NCI-H82 (cell line): ENCODE results near the gene LCP1.
"Not testable (repeated sequence)": the region's sequence is repeated elsewhere in the genome, so short reads cannot be mapped to it uniquely, and the experiment has no call there.

ENCODE experiments used
- DNase-seq: peaks from one replicate; lab custom pipeline; 2025; lab: John Stamatoyannopoulos, UW

Gene LCP1

DNA sequence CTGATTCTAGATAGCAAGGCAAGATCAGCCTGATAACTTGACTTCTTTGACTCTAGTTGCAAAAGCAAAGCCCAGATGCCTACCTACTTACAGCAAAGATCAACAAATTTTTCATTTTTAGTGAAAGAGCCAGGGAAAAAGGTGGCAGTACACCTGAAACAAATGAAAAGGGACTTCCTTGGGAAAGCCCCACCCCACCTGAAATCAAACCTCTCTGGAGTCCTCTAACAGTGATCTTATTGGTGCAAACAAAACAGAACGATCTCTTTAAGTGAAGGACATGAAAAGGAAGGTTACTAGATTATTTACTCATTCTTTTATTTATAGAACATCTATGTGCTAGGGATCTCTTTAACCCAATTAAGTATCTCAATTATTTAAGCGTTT lies 507 bp upstream of the LCP1 start:
- no peak for DNase-seq

GRCh38 chr13:46181377-46181839 lies 569 bp downstream of the LCP1 start:
- DNase-seq: no peak

- DNase-seq: no peak
Measured at GRCh38 chr13:46179969-46180763, 1.8 kb downstream of the LCP1 start.

- no peak for DNase-seq
Measured at GRCh38 chr13:46179491-46179908, 2.5 kb downstream of the LCP1 start.

DNA sequence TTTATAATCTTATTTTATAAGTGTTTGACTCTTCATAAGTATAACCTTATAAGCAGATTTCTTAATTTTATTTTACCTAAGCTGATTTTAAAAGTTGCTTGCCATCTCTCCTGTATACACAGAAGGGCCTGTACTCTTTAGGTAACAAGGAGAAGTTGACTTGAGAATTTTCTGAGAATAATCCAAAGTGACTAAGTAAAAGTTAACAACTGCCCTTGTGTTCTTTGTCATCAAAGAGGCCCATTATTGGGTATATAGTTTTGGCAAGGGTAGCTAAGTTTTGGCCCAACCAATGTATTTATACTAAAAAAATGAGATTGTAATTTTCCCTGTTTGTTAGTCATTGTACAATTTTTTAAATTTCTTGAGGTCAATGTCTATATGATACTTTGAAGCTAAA lies 3.2 kb downstream of the LCP1 start:
- DNase-seq: no peak

DNA sequence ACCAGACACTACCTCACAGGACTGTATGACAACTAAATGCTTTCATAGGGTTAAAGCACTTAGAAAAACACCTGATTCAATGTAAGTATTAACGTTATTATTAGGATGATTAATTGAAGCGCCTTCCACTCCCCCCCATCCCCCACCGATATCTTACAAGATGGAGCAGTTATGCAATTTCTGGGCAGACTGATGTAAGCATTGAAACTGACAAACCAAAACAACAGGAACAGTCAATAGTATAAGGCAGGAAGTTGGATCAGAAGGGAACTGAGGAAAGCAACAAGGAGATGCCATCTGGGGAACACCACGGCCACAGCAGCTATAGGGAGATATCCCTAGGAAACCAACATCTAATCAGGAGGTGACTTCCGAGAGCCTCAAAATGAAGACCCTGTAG lies 3.8 kb downstream of the LCP1 start:
- DNase-seq: no peak

GRCh38 chr13:46176756-46177155 lies 5.2 kb downstream of the LCP1 start:
- DNase-seq: no peak

GRCh38 chr13:46173656-46174055 lies 8.3 kb downstream of the LCP1 start:
- DNase-seq: no peak

DNA sequence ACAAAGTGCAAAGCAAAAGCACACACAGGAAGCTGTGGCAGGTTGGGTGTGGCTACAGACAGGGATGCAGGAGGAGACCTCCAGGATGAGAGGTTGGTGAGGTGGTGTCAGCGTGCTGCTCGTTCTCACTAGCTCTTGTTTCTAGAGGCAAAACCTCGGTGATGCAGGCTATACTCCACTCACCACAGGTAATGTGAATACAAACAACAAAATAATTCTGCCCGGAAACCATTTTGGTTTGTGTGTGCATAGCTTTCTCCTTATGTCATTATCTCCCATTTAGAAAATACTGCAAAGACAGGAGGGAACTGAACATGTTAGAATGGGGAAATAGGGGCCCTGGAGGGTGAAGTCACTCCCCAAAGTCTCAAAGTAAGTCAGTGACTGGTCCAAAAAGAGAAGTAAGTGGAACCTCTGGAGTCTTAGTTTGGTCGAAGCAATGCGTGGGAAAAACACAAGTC lies 9.4 kb downstream of the LCP1 start:
- no peak for DNase-seq

DNA sequence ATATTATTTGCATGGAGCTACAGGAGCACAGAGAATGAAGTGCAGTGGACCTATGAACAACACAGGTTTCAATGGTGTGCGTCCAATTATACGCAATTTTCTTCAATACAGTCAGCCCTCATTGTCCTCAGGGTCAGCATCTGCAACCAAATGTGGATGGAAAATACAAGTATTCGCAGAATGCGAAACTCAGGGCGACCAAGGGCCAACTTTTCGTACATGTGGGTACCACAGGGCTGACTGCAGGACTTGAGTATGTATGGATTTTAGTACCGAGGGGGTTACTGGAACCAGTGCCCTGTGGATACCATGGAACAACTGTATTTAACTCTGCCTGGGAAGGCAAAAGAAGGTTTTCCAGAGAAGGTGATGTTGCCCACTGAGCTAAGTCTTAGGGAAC lies 10.2 kb downstream of the LCP1 start:
- no peak for DNase-seq

- DNase-seq: no peak
Measured at GRCh38 chr13:46171217-46171616, 10.8 kb downstream of the LCP1 start.

- DNase-seq: no peak
Measured at GRCh38 chr13:46170687-46171086, 11.3 kb downstream of the LCP1 start.

- DNase-seq: no peak
Measured at GRCh38 chr13:46170268-46170667, 11.7 kb downstream of the LCP1 start.

GRCh38 chr13:46169758-46170157 lies 12.2 kb downstream of the LCP1 start:
- DNase-seq: no peak

DNA sequence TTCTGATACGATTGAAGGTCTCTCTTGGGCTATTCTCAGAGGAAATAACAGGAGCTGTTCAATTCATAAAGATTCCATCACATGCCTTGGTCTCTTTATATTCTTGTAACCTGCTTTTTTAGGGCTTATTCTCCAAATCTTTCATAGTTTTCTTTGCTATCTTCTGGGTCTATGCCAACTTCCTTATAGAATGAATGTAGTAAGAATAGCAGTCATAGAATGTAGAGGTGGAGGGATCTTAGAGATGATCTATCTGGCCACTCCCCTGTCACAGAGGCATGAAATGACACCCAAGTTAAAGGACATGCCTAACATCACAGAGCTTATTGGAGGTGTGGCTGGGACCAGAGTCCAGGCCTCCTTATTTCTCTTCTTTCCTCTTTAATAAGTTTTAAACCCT lies 13.2 kb downstream of the LCP1 start:
- DNase-seq: no peak

- DNase-seq: no peak
Measured at GRCh38 chr13:46168341-46168740, 13.6 kb downstream of the LCP1 start.

DNA sequence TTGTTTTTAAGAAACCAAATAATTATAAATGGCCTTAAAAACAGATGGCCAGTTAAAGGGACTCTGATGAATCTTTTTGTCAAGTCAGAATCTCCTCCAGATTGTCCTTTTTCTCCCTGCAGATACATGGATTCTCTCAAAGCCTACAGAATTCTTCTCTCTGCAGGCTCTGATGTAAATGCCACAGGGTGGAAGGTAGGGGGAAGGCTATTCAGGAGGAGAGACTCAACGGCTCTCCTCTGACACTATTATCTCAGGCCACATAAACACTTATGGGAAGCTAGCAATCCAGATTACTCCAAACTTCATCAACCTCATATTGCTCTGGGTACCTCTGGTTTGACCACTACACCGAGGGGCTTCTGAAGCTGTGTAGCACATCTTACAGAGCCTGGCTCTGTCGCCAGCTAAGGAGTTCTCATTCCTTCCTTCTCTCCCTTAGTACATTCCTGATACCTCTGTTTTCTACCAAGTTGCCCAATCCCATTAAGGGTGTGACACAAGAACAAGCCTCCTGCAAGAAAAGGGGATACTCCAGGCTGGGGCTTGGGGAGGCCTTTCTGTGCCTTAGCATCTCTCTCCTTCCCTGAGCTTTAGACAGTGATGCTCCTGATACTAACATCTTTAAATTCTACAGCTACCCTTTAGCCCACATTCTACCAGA lies 14.9 kb downstream of the LCP1 start:
- no peak for DNase-seq

DNA sequence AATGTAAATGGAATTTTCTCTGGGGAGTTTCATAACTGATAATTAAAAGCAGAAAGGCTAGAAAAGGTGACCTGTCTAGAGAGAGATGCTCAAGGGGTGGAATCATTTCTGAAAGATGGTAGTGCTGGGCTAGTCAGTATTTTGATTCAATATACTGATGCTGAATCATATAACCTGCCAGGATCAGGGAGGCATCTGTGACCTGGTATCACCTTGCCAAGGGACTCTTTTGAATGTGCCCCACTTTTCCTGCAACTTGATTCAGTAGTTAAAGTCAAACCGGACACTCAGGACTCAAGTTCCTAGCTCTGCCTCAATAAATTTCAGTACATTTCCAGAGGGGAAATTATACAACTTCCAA lies 15.8 kb downstream of the LCP1 start:
- no peak for DNase-seq

- no peak for DNase-seq
Measured at GRCh38 chr13:46165485-46166223, 16.3 kb downstream of the LCP1 start.

- DNase-seq: no peak
Measured at GRCh38 chr13:46164661-46165060, 17.3 kb downstream of the LCP1 start.

DNA sequence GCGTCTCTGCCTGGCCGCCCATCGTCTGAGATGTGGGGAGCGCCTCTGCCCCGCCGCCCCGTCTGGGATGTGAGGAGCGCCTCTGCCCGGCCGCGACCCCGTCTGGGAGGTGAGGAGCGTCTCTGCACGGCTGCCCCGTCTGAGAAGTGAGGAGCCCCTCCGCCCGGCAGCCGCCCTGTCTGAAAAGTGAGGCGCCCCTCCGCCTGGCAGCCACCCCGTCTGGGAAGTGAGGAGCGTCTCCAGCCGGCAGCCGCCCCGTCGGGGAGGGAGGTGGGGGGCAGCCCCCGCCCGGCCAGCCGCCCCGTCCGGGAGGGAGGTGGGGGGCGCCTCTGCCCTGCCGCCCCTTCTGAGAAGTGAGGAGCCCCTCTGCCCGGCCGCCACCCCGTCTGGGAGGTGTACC lies 19.2 kb downstream of the LCP1 start:
- not testable (repeated sequence) for DNase-seq

GRCh38 chr13:46160471-46161066 lies 21.4 kb downstream of the LCP1 start:
- DNase-seq: peak; percentile 85
